Mesodermal cell (in vitro differentiated cells): ENCODE data around the gene GINS1.
"Not testable (repeated sequence)": the region's sequence is repeated elsewhere in the genome, so short reads cannot be mapped to it uniquely, and the experiment has no call there.

ENCODE experiments used
- H3K27ac ChIP-seq: 2 replicates; pipeline ENCODE4 v1.7.0; 2013; ENCODE audit warnings: mild to moderate bottlenecking, low read depth, low read length, moderate library complexity; ENCODE audit not compliant: severe bottlenecking
- H3K36me3 ChIP-seq: 2 replicates; pipeline ENCODE4 v1.7.1; 2013; ENCODE audit warnings: mild to moderate bottlenecking, low read length, moderate library complexity; ENCODE audit not compliant: control insufficient read depth, insufficient read depth
- H3K4me1 ChIP-seq: one replicate; pipeline ENCODE4 v1.7.1; 2013; ENCODE audit warnings: mild to moderate bottlenecking, low read length; ENCODE audit not compliant: insufficient read depth, control insufficient read depth, poor library complexity, severe bottlenecking
- H3K4me3 ChIP-seq: 2 replicates; pipeline ENCODE4 v1.7.0; 2013; ENCODE audit warnings: low read length, control low read depth, mild to moderate bottlenecking; ENCODE audit not compliant: insufficient read depth, poor library complexity, severe bottlenecking; ENCODE audit errors: extremely low read depth
- H3K9me3 ChIP-seq: 2 replicates; pipeline ENCODE4 v1.7.1; 2013; ENCODE audit warnings: mild to moderate bottlenecking, low read length, moderate library complexity; ENCODE audit not compliant: control insufficient read depth
- whole genome bisulfite sequencing, 2 experiments: methylation state at CpG; one replicate each; pipeline ENCODE4 v1.1.5; 2013; ENCODE audit warnings: missing lambda C conversion rate in 2 of 2; ENCODE audit not compliant: insufficient coverage in 2 of 2; 5-methylcytosine and 5-hydroxymethylcytosine counted together

Gene GINS1

DNA sequence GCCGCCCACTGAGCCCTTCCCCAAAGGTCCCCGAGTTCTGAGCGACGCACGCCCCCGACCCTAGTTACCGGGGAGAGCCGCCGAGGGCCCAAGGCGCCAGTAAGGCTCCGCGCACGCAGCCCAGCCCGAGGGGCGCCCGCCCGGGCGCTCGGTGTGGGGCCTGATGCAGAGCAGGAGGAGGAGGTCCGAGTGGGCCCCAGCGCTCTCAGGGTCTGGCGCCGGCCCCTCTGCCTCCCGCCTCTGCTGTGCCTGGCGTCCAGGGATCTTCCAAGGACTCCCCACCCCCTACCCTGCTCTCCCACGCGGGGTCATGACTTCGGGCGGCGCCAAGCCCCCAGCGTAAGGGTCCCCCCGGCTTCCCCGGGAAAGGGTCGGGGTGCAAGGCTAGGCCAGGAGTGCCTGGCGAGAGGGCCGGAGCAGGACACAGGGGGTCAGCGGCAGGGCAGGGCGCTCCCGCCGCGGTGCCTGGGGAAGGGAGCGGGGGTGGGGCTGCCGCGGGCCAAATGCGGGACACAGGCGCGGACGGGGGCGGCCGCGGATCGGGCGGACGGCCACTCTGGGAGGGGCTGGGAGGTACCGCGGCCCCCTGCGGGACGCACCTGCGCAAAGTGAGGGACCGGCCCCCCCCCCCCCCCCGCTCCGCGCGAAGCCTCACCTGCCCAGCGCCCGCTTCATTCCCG is 17.5 kb upstream of the GINS1 start:
- no peaks in the 10 kb centered on the region for H3K9me3 ChIP-seq
- H3K4me1 ChIP-seq: no peaks in the 10 kb centered on the region
- WGBS, 2 experiments: 0% methylated on average over 46 to 49 of the region's 67 CpGs
- peak overlapping the region; percentile 88 for H3K4me3 ChIP-seq
- H3K36me3 ChIP-seq: peaks cover 20% of the 10 kb centered on the region
- peak overlapping the region; percentile 79 for H3K27ac ChIP-seq

DNA sequence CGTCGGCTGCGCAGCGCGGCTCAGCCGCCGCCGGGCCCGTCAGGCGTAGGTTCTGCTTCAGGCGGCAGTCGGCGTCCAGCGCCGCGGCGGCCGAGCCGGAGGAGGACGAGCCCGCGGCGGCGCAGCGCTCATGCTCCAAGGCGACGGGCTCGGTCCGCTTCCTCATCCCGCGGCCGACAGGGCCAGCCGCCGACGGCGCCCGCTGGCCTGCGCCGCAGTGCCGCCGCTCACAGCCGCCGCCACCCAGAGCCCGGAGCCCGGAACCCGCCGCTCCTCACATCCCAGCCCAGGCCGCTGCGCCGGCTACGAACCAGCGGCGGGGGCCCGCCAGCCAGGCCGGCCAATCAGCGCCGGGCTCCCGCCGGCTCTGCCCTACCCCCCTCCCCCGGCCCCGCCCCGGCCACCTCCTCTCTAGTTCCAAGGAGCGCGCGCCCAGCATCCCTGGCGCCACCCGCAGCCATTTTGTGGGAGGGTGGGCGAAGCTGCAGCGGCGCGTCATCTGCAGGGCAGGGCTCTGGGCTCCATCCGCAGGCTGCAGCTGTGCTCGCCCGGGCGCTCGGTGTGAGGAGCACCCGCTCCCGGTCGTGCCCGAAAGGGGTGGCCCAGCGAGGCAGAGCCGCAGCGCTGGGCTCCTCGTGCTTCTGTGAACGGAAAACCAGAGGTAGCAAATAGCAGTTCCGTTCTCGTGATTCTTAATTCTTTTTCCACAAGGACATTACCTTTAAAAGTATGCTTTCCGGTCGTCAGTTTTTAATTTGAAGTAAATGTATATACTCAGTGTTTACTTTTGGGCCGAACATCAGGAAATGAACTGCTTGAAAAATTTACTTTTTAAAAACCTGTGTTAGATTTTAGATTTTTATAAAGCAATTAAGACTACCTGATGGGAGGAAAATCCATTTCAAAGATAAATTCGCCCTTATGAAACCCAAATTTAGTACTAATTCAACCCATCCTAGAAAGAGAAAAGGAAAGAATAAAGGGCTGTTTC is 16.6 kb upstream of the GINS1 start, which contains the start of gene ABHD12:
ABHD12 (minus strand) TSS at position 298 of the 991 bp plus-strand sequence; CDS start at position 166, 132 bp downstream.
- 1% methylated on average over 46 to 53 of the region's 91 CpGs for WGBS, 2 experiments
- no peaks in the 10 kb centered on the region for H3K9me3 ChIP-seq
- H3K4me1 ChIP-seq: no peaks in the 10 kb centered on the region
- peaks cover 20% of the 10 kb centered on the region for H3K36me3 ChIP-seq
- peak within 1 kb of the TSS; percentile 84 for H3K27ac ChIP-seq
- H3K4me3 ChIP-seq: peak within 1 kb of the TSS; percentile 88

DNA sequence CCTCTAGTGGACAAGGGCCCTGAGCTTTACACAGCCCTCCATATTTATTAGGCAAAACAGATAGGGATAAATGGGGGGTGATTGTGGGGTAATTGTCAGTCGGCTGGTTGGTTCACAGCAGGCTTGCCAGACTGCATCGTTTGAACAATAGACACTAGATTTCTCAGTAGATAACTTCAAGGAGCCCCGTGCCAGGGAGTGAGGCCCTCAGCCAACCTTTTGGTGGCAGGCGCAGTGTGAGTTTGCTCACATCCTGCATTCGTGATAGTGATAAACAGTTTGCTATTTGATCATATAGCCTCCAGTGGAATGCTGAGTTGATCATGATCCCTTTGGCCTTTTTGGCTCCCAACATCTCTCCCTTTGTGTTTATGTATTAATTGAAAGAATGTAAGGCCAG is 13.2 kb upstream of the GINS1 start:
- H3K36me3 ChIP-seq: no peaks in the 10 kb centered on the region
- WGBS, 2 experiments: 69 to 78% methylated on average over 4 to 5 of the region's 5 CpGs

DNA sequence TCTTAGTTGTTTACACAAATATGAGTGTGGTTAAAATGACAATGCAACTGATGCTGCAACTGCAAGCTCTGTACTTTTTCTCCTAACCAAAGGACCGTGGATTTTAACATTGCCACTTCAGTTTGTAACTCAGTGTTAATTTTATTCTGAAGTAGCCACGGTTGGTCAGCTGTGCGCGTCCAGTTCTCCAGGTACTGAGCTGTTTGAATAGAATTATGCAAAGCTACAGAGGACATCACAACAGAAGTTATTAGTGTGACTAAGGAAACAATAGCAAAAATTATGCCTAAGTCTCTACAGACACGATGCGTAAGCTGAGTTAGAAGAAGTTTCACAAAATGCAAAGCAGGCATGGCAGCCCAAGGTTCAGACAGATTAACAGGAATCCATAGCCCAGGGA is 12.5 kb upstream of the GINS1 start:
- no peak overlapping the region for H3K4me3 ChIP-seq
- no peaks in the 10 kb centered on the region for H3K9me3 ChIP-seq
- H3K27ac ChIP-seq: no peak overlapping the region
- peaks cover 11% of the 10 kb centered on the region for H3K4me1 ChIP-seq
- H3K36me3 ChIP-seq: no peaks in the 10 kb centered on the region
- WGBS, 2 experiments: 97 to 100% methylated on average over 3 to 5 of the region's 6 CpGs

More for the DNA sequence above, 13.2 kb upstream of the GINS1 start:
- H3K4me3 ChIP-seq: no peak overlapping the region
- H3K4me1 ChIP-seq: peaks cover 11% of the 10 kb centered on the region
- H3K9me3 ChIP-seq: no peaks in the 10 kb centered on the region
- H3K27ac ChIP-seq: no peak overlapping the region

DNA sequence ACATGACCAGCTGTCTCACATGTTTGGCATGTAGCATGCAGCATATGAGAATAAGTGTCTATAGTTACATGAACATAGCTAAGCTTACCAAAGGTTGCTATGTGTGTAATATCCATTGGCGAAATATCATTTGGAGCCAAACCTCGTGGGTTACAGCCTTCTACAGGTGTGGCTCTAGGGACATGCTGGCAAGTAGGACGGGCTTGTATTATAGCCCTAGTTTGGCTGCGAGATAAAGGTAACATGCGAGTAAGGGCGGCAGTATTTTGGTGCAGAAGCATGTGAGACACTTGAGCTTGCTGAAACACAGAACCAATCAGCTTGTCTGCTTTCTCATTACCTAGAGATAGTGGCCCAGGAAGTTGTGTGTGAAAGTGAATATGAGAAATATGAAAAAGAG is 10.4 kb upstream of the GINS1 start:
- 91 to 97% methylated on average over 5 to 6 of the region's 6 CpGs for WGBS, 2 experiments

DNA sequence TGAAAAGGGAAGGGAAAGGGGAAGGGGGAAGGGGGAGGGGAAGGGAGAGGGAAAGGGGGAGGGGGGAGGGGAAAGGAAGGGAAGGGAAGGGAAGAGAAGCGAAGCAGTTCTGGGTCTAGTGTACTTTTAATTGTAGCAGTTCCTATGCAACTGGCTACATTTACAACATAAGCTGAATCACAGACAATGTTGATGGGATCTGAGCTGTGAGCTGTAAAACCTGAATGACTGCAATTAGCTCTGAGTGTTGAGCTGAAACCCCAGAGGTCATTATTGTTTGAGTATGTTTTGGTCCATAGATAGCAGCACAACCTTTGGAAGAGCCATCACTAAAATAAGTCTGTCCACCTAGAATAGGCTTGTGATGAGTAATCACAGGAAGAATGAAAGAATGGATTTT is 9.7 kb upstream of the GINS1 start:
- H3K4me1 ChIP-seq: peaks cover 11% of the 10 kb centered on the region
- no peaks in the 10 kb centered on the region for H3K36me3 ChIP-seq
- H3K9me3 ChIP-seq: peaks cover 15% of the 10 kb centered on the region
- no CpG with 5 or more reads among the region's 1 CpG for WGBS, 2 experiments
- H3K27ac ChIP-seq: peak overlapping the region; percentile 76
- no peak overlapping the region for H3K4me3 ChIP-seq

More for the DNA sequence above, 10.4 kb upstream of the GINS1 start:
- Histone ChIP-seq H3K36me3 (no peaks in the 10 kb centered on the region), H3K4me1 (peaks cover 11% of the 10 kb centered on the region), H3K27ac (no peak overlapping the region), H3K9me3 (peaks cover 8% of the 10 kb centered on the region), H3K4me3 (no peak overlapping the region)

DNA sequence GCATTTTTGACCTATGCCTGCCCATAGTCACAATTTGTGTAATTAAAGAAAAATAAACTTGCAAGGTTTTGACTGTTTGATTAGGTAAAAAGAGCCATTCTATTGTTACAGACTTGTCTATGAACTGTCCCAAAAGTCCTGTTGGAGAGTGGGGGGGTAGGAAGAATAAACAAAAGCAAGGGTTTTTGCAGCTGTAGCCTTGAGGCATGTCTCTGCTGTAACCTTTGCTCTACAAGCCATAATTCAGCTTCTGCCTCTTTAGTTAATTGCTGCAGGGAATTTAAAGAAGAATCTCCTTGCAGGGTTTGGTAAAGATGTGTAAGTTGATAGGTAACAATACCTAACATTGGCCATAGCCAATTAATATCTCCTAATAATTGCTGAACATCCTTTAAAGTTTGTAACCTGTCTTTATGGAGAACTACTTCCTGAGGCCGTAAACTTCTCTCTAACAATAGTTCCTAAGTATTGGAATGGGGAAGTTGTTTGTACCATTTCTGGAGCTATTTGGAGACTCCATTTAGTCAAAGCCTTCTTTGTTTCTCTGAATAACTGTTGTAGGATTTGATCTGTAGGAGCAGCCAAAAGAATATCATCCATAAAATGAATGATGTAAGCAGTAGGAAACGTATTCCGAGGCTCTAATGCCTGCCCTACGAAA is 9.0 kb upstream of the GINS1 start:
- peaks cover 22% of the 10 kb centered on the region for H3K9me3 ChIP-seq
- H3K27ac ChIP-seq: peak overlapping the region; percentile 76
- H3K36me3 ChIP-seq: no peaks in the 10 kb centered on the region
- 74 to 79% methylated on average over 3 of the region's 4 CpGs for WGBS, 2 experiments
- no peak overlapping the region for H3K4me3 ChIP-seq
- H3K4me1 ChIP-seq: peaks cover 11% of the 10 kb centered on the region

DNA sequence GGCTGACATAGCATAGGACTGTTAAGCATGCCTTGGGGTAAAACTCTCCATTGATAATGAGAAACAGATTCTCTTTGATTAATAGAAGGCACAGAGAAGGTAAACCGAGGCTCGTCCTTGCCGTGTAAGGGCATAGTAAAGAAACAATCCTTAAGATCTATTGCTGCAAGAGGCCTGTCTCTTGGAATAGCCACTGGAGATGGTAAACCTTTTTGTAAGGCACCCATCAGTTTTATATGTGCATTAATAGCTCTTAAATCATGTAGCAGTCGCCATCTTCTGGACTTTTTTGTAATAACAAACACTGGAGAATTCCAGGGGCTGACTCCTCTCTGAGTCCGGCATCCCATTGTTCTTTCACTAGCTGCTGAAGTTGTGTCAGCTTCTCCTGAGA is 8.4 kb upstream of the GINS1 start:
- H3K9me3 ChIP-seq: peaks cover 27% of the 10 kb centered on the region
- H3K27ac ChIP-seq: peak overlapping the region; percentile 76
- peaks cover 11% of the 10 kb centered on the region for H3K4me1 ChIP-seq
- 63% methylated on average over 4 of the region's 5 CpGs; no CpG with 5 or more reads in 1 of the 2 experiments for WGBS, 2 experiments
- no peaks in the 10 kb centered on the region for H3K36me3 ChIP-seq
- no peak overlapping the region for H3K4me3 ChIP-seq

DNA sequence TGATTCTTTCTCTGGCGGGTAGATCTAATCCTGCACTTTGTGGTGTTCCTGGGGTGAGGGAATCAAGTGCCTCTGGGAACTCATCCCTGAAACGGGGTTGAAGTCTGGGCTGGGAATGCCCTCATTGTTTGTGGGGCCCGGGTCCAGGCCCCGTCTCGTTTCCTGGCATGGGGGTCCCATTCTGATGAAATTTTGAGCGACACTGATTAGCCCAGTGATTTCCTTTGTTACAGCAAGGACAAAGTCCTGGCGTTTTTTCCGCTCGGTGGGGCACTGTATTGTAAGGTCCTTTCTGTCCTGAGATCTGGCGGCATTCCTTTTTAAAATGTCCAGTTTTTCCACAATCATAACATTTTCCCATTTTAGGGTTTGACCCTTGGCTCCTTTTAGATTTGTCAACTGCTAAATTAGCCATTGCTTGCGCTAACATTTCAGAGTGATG is 7.2 kb upstream of the GINS1 start:
- H3K36me3 ChIP-seq, H3K4me3 ChIP-seq, H3K27ac ChIP-seq: not testable (repeated sequence)
- Histone ChIP-seq H3K9me3 (peaks cover 30% of the 10 kb centered on the region), H3K4me1 (peaks cover 11% of the 10 kb centered on the region)
- 89 to 91% methylated on average over 10 to 11 of the region's 11 CpGs for WGBS, 2 experiments

DNA sequence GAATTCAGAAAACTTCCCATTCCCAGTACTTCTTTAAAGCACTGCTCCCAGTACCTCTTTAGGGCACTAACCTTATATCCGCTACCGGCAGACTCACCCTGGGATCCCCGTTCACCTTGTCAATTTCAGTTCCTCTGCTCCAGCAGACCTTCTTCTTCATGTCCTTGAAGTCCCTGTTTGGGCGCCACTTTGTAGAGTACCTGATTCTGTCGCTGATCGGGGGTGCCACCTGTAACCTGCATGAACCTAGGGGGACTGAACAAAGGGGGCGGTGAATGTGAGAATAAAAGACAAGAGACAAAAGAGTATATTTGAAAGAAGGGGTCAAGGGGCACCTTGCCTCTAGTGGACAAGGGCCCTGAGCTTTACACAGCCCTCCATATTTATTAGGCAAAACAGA is 4.9 kb upstream of the GINS1 start:
- Histone ChIP-seq H3K27ac (no peak overlapping the region), H3K4me3 (no peak overlapping the region), H3K4me1 (peaks cover 7% of the 10 kb centered on the region), H3K36me3 (no peaks in the 10 kb centered on the region), H3K9me3 (peaks cover 30% of the 10 kb centered on the region)
- 94 to 95% methylated on average over 4 to 6 of the region's 7 CpGs for WGBS, 2 experiments
